ENCODE results near the gene IRF2BPL. TPM values are rescaled to one million over a fixed set of nuclear protein-coding genes. Genes with fewer than 3 reads are reported as not detected.
A peak's percentile ranks its signal among the peaks of the same experiment; 100 is the strongest.

Gene IRF2BPL
- total and polyA plus RNA-seq, 9 of the 15 experiments (the other 6 are each of a cell fraction or from before 2014, with no cell fraction given), result 0.52 to 21.6 (median 2.5) TPM

DNA sequence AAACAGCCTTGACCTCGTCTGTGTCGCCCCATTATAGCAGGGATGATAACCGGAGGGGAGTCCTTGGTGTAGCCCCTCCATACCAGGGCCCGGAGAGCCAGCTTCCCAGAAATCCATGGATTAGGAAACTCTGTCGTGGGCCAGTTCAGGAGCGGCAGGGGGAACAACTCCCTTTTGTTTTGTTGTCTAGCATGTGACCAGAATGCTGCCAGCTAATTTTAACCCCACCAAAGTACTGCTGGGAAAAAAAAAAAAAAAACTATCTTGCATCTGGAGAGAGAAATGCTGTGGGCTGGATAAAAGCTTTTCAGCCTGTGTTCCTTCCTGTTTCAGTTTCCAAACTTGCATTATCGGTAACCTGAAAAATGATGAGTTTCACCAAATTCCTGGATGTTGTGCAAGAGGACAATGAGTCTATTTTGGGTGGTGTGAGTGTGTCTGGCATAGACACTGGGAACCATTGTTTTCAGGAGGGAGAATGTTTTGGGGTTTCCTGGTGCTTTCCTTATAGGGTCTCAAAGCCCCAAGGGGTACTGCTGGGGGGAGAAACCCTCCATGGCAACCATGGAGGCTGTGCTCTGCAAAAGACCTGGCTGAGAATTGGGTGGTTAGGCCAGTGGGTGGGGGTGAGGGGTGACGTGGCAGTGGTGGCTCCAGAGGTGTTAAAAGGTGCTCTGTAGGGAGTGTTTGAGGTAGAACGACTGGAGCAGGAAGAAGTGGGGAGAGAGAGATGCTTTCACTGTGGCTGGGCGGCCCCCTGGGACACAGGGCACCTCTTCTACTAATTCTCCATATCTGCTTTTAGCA is 14.9 kb upstream of the IRF2BPL start:
- Histone ChIP-seq H3K79me2 (ENCODE audit: control insufficient read depth, insufficient read depth, low read length) (no peaks in the 10 kb centered on the region), H3K27ac (ENCODE audit: extremely low read depth, low read depth, low read length) (peak overlapping the region; percentile 92), H3K9me3 (replicated peaks; ENCODE audit: control insufficient read depth, insufficient read depth, low read depth, low read length) (no peaks in the 10 kb centered on the region), H3K27me3 (ENCODE audit: control insufficient read depth in 2 of 2, insufficient read depth in 2 of 2, low read length in 2 of 2) (no peaks in the 10 kb centered on the region), H2AFZ (ENCODE audit: low read depth, low read length) (peak overlapping the region; percentile 93), H3K36me3 (ENCODE audit: control insufficient read depth, insufficient read depth, low read length) (no peaks in the 10 kb centered on the region), H3K9me1 (ENCODE audit: control insufficient read depth, insufficient read depth, low read length) (no peaks in the 10 kb centered on the region), H3K4me3 (no peak overlapping the region), H3K4me2 (ENCODE audit: insufficient read depth, low read length) (peak overlapping the region; percentile 69), H4K20me1 (replicated peaks; ENCODE audit: control insufficient read depth, insufficient read depth, low read length) (no peaks in the 10 kb centered on the region), H3K4me1 (replicated peaks in 1 of 2; ENCODE audit: control insufficient read depth in 2 of 2, insufficient read depth in 2 of 2, low read length in 2 of 2) (peaks cover 57 to 73% of the 10 kb centered on the region in 2 experiments), H3K9ac (ENCODE audit: insufficient read depth in 1 of 2, low read depth in 2 of 2, low read length in 2 of 2) (peak overlapping the region; percentile 57 to 73; a peak in 3 of 4 replicates)
- no peak for ATAC-seq
- ChIA-PET CTCF (ENCODE audit: low intra/inter-chr PET ratio) (interaction anchor here (0.6 kb wide), 1 partner anchor 33 kb away, joined by 4 read pairs; no protein-coding TSS in a partner anchor), POLR2A (interaction anchor here (0.7 to 2.2 kb wide), 2 partner anchors 19 to 1897 kb away, joined by 3 to 6 read pairs; no protein-coding TSS in a partner anchor)
- 19% methylated on average over 10 of the region's 10 CpGs for WGBS (ENCODE audit: insufficient coverage, low coverage, missing lambda C conversion rate)
- FAIRE-seq, result peak; percentile 69
- no TSS peak for BruUV-seq (replicated peaks)
- in situ Hi-C loops (cut with MboI) (no loop called here), intact Hi-C loops (cut with micrococcal nuclease) (loop anchor here (5.0 kb wide), 1 partner anchor 81 kb away; no protein-coding TSS in a partner anchor)
- peak in 1 of 4 experiments; percentile 54 for DNase-seq (ENCODE audit: extremely low read depth in 1 of 4, low spot score in 3 of 4)
- no peak for TF ChIP-seq TCF7L2 (IDR thresholded peaks at IDR 0.05; ENCODE audit: low read depth, low read length)
- no peak for TF ChIP-seq HLTF (IDR thresholded peaks at IDR 0.05)
- TF ChIP-seq TSHZ1 (CRISPR knock-in tag; IDR thresholded peaks at IDR 0.05), result no peak
- no peak for TF ChIP-seq POLR2H (tag; IDR thresholded peaks at IDR 0.05; ENCODE audit: low read depth)
- TF ChIP-seq ZNF124 (CRISPR knock-in tag; IDR thresholded peaks at IDR 0.05), result no peak
- no peak for TF ChIP-seq RBBP5 (IDR thresholded peaks at IDR 0.05; ENCODE audit: borderline replicate concordance, insufficient read depth, low read length, poor library complexity, severe bottlenecking)
- no peak for TF ChIP-seq ZKSCAN3 (CRISPR knock-in tag; IDR thresholded peaks at IDR 0.05)
- TF ChIP-seq ZBTB1 (CRISPR knock-in tag; IDR thresholded peaks at IDR 0.05; ENCODE audit: borderline replicate concordance, low read depth), result no peak
- TF ChIP-seq CBX8 (IDR thresholded peaks at IDR 0.05; ENCODE audit: borderline replicate concordance, extremely low read depth, low read depth, low read length, poor library complexity, severe bottlenecking), result no peak
- TF ChIP-seq ZNF232 (CRISPR knock-in tag; IDR thresholded peaks at IDR 0.05), result no peak
- 0 out of 2 replicates have a peak, but pooled peaks have one; percentile 10 for TF ChIP-seq OTX1 (CRISPR knock-in tag; IDR thresholded peaks at IDR 0.05)
- TF ChIP-seq ZC3H8 (IDR thresholded peaks at IDR 0.05), result no peak
- peak; percentile 59; the same call in 1 of the 2 replicates for TF ChIP-seq CBFA2T3 (IDR thresholded peaks at IDR 0.05)
- no peak for TF ChIP-seq MED1 (CRISPR knock-in tag; IDR thresholded peaks at IDR 0.05; ENCODE audit: borderline replicate concordance)
- TF ChIP-seq ZNF57 (CRISPR knock-in tag; IDR thresholded peaks at IDR 0.05), result no peak
- TF ChIP-seq NFATC3 (IDR thresholded peaks at IDR 0.05), result no peak
- no peak for TF ChIP-seq KLF13 (tag; IDR thresholded peaks at IDR 0.05; ENCODE audit: borderline replicate concordance, low read depth)
- no peak for TF ChIP-seq MCM2 (IDR thresholded peaks at IDR 0.05; ENCODE audit: low read depth)
- no peak for TF ChIP-seq TCF15 (CRISPR knock-in tag; IDR thresholded peaks at IDR 0.05)
- no peak for TF ChIP-seq SUPT5H (IDR thresholded peaks at IDR 0.05)

All from K562 (cell line).